HUES64 (cell line): Measurements from ENCODE around the gene PAK5.
A peak's percentile ranks its signal among the peaks of the same experiment; 100 is the strongest.

Source experiments
- H3K27ac ChIP-seq: 2 replicates; pipeline ENCODE4 v1.7.0; 2013; ENCODE audit warnings: low read depth, low read length, inconsistent platforms
- H3K27me3 ChIP-seq: 2 replicates; pipeline ENCODE4 v1.6.1; 2013; ENCODE audit warnings: mild to moderate bottlenecking, low read length; ENCODE audit not compliant: insufficient read depth
- H3K36me3 ChIP-seq: 2 replicates; pipeline ENCODE4 v1.6.1; 2013; ENCODE audit warnings: mild to moderate bottlenecking, low read length; ENCODE audit not compliant: insufficient read depth
- H3K4me1 ChIP-seq: 2 replicates; pipeline ENCODE4 v1.6.1; 2013; ENCODE audit warnings: mild to moderate bottlenecking, low read length, moderate library complexity; ENCODE audit not compliant: insufficient read depth
- H3K4me3 ChIP-seq: 2 replicates; pipeline ENCODE4 v1.5.1; 2013; ENCODE audit warnings: mild to moderate bottlenecking, low read length, moderate library complexity
- H3K9ac ChIP-seq: 2 replicates; pipeline ENCODE4 v1.6.1; 2013; ENCODE audit warnings: mild to moderate bottlenecking, low read depth, low read length
- H3K9me3 ChIP-seq: 2 replicates; pipeline ENCODE4 v1.6.1; 2013; ENCODE audit warnings: low read depth, low read length; ENCODE audit not compliant: insufficient read depth
- WGBS: fragments of 150-250, 120-280 bp; methylation state at CpG from one replicate; pipeline ENCODE4 v1.1.7; 2013; ENCODE audit warnings: missing lambda C conversion rate; 5-methylcytosine and 5-hydroxymethylcytosine counted together

The PAK5 gene

DNA sequence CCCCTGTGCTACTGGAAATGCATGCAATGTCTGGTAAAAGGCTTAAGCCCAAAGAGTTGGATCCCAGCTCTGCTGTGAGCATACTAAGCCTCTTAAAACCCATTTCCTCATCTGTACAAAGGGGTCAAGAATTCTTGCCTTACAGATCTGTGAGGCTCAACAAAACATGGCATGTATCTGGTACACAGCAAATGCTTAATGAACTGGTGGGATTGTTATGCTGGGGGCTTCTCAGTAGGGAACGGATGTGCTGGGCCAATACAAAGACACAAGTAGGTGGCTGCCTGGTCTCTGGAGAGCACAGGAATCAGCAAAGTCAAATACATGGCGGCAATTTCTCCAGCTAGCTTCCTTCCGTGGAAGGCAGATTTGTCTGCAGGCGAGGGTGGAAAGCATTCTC is 262.2 kb downstream of the PAK5 start:
- Histone ChIP-seq H3K36me3 (no peaks in the 10 kb centered on the region), H3K4me1 (peaks cover 58% of the 10 kb centered on the region), H3K27me3 (peaks cover 32% of the 10 kb centered on the region), H3K27ac (peak overlapping the region; percentile 20; the same call in 1 of the 2 replicates), H3K9ac (no peak overlapping the region), H3K4me3 (no peak overlapping the region), H3K9me3 (no peaks in the 10 kb centered on the region)
- WGBS = 77% methylated on average over 4 of the region's 4 CpGs

DNA sequence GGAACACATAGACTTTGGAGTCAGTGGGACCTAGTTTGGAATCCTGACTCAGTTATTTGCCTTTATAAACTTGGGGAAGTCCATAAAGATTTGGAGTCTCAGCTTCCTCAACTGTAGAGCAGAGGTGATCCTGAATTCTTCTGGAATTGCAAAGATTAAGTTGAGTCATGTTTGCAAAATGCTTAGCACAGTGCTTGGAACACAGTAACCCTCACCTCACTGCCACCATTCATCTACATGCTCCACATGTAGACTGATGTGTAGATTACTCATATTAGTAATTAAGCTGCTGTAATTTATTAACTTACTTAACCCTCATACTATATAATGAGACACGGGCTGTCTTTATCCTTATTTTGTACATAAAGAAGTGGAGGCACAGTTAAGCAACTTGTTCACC is 263.0 kb downstream of the PAK5 start:
- Histone ChIP-seq H3K9me3 (no peaks in the 10 kb centered on the region), H3K27ac (no peak overlapping the region), H3K9ac (no peak overlapping the region), H3K36me3 (no peaks in the 10 kb centered on the region), H3K4me3 (no peak overlapping the region), H3K27me3 (peaks cover 39% of the 10 kb centered on the region), H3K4me1 (peaks cover 65% of the 10 kb centered on the region)
- WGBS = 83% methylated on average over 1 of the region's 1 CpG

DNA sequence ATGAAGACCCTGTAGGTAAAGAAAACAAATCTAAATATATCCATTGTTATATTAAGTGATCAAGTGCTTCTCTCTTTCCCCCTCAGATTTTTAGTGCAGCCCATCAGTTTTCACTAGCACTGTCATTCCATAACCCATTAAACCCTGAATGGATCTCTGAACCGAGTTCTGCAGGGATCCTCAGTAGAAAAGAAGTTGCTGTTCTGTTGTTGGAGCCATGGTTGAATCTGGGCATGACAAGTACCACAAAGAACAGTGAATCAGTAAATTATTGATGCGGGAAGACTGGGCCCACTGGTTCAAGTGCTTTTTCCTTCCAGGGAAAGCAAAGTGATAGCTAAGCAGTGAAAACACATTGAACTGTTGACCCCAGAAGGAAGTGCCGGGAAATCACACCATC is 264.1 kb downstream of the PAK5 start:
- peak overlapping the region; percentile 61; the same call in 1 of the 2 replicates for H3K27ac ChIP-seq
- 81% methylated on average over 3 of the region's 3 CpGs for WGBS
- no peaks in the 10 kb centered on the region for H3K36me3 ChIP-seq
- H3K4me1 ChIP-seq = peaks cover 65% of the 10 kb centered on the region
- H3K9ac ChIP-seq = no peak overlapping the region
- peak overlapping the region; percentile 15; the same call in 1 of the 2 replicates for H3K4me3 ChIP-seq
- peaks cover 50% of the 10 kb centered on the region for H3K27me3 ChIP-seq
- no peaks in the 10 kb centered on the region for H3K9me3 ChIP-seq

DNA sequence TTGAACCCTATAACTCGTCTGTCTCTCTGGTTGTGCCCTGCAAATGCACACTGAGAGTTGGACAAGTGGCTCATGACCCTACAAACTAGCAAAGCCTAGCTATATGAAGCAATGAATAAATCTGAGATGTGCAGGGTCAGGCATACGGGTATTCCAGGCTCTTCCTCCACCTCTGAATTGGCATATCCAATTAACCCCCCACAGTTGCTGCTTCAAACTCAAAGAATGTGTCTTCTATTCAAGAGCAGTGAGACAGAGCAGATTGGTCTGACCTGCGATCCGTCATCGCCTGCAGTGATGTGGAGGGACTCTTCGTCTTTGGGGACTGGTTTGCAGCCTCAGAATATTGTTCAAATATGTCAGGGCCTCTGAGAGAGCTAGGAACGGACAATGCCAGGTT is 264.7 kb downstream of the PAK5 start:
- Histone ChIP-seq H3K27me3 (peaks cover 51% of the 10 kb centered on the region), H3K27ac (peak overlapping the region; percentile 61), H3K36me3 (no peaks in the 10 kb centered on the region), H3K9me3 (no peaks in the 10 kb centered on the region), H3K4me1 (peaks cover 65% of the 10 kb centered on the region), H3K4me3 (peak overlapping the region; percentile 29), H3K9ac (peak overlapping the region; percentile 43; the same call in 1 of the 2 replicates)
- 28% methylated on average over 7 of the region's 7 CpGs for WGBS

DNA sequence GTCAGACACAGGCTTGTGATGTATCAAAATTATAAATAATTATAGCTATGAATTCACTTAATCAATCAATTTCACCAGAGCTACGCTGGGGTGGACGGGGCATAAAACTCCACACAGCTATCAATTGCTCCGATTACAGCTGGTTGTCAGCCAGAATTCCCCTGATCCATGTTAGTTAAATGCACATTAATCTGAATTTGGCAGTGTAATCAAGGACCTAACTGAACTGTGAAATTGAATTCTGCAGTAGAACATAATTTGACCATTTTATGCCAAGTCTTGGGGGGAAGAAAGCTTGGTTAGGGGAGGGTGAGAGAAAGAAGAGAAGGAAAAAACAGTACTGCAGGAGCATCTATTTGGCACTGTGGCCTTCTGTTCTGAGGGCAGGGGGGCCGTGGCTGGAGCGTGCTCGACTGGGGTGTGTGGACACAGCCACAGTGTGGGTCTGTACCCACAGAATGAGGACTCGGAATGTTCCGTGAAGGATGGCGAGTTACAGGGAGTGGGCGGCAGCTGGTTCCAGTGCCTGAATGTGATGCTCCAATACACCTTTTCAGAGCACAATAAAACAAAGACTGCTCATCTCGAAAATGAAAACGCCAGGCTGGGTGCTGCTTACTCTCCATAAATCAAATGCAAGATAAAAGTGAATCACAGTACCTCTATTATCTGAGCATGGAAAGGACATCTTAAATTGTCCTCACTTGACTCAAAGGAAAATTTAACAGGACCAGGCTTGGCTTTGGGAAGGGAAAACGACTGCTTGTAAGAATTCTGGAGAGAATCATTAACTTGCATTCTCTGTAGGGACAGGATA is 265.3 kb downstream of the PAK5 start:
- Histone ChIP-seq H3K27me3 (peaks cover 51% of the 10 kb centered on the region), H3K4me1 (peaks cover 65% of the 10 kb centered on the region), H3K4me3 (peak overlapping the region; percentile 29), H3K9ac (peak overlapping the region; percentile 43; the same call in 1 of the 2 replicates), H3K9me3 (no peaks in the 10 kb centered on the region), H3K27ac (peak overlapping the region; percentile 61), H3K36me3 (no peaks in the 10 kb centered on the region)
- WGBS = 41% methylated on average over 13 of the region's 13 CpGs

DNA sequence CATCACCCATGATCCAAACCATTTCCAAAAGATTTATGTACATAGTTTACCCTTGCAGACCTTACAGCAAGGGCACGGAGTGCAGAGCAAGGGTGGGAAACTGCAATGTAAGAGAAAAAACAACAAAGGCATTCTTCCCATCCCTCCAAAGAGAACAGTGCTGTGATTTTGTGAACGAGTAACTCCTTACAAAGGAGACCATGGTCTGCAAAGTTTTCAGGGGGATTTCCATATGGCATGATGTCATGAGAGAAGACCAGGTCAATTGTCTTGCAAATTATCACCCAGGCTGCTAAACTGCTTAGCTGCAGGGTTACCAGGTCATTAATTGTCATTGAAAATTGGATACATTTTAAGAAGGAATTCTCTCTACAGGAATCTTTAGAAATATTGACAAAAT is 266.2 kb downstream of the PAK5 start:
- H3K4me1 ChIP-seq = peaks cover 64% of the 10 kb centered on the region
- peak overlapping the region; percentile 46 for H3K9ac ChIP-seq

DNA sequence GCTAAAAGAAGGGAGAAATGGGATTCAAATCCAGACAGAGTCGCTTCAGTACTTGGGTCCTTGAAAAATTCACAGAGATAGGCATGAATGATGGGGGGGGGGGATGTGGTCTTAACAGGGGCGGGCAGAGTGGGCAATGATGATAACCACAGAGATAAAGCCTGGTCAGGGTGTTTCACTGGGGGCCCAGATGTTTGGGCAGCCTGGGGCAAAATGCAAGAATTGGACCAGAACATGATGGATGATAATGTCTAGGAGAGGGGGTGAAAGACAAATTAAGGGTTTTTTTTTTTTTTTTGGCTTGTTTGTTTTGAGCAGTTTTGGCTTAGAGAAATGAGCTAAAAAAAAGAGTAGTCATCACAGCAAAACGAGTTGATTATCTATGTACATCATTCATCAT is 267.1 kb downstream of the PAK5 start:
- H3K9ac ChIP-seq = peak overlapping the region; percentile 46; the same call in 1 of the 2 replicates
- WGBS = 61% methylated on average over 3 of the region's 3 CpGs
- H3K27me3 ChIP-seq = peaks cover 58% of the 10 kb centered on the region
- H3K4me3 ChIP-seq = no peak overlapping the region
- peaks cover 55% of the 10 kb centered on the region for H3K4me1 ChIP-seq
- H3K36me3 ChIP-seq = no peaks in the 10 kb centered on the region
- H3K9me3 ChIP-seq = no peaks in the 10 kb centered on the region
- H3K27ac ChIP-seq = peak overlapping the region; percentile 92

More for the DNA sequence above, 266.2 kb downstream of the PAK5 start:
- no peaks in the 10 kb centered on the region for H3K36me3 ChIP-seq
- whole genome bisulfite sequencing = 0% methylated on average over 2 of the region's 2 CpGs
- H3K4me3 ChIP-seq = peak overlapping the region; percentile 17
- H3K27ac ChIP-seq = peak overlapping the region; percentile 92
- H3K27me3 ChIP-seq = peaks cover 56% of the 10 kb centered on the region
- no peaks in the 10 kb centered on the region for H3K9me3 ChIP-seq

DNA sequence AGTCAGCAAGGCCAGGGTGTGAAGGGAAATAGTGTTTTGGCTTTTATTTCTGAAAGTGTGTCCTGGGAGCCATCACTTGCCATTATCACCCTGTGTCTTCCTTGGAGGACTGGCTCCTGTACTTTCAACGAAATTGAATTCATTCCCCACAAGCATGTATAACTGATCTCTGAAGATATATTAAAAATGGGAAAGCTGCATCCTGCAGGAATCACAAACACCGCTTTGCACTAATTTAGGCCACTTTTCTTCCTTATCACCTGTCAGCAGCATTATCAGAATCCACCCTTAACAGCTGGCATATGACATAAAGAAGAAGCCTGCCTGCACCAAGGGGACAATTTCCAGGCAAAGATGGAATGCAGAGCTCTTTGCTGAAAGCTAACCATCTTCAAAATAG is 268.3 kb downstream of the PAK5 start:
- 97% methylated on average over 1 of the region's 2 CpGs for WGBS
- Histone ChIP-seq H3K36me3 (no peaks in the 10 kb centered on the region), H3K9ac (no peak overlapping the region), H3K27ac (no peak overlapping the region), H3K4me1 (peaks cover 43% of the 10 kb centered on the region), H3K9me3 (no peaks in the 10 kb centered on the region), H3K27me3 (peaks cover 46% of the 10 kb centered on the region), H3K4me3 (no peak overlapping the region)

DNA sequence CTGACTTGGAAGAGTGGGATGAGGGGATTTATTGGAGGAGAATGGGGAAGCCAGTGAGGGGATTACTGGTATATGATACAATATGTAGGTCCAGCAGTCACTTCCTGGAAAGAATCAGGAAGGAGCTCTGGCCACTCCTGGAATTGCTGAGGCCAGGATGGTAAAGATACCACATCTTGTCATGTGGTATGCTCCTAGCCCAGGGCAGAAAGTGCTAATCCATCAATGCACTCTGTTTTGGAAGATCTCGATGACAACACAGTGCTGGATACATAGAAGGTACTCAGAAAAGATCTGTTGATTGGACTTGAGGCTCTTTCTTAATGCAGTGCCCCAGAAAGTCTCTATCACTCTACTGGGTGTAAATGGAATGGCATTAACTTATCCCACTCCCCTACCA is 271.9 kb downstream of the PAK5 start:
- Histone ChIP-seq H3K36me3 (no peaks in the 10 kb centered on the region), H3K9ac (no peak overlapping the region), H3K27ac (no peak overlapping the region), H3K9me3 (no peaks in the 10 kb centered on the region), H3K4me3 (no peak overlapping the region), H3K4me1 (peaks cover 9% of the 10 kb centered on the region), H3K27me3 (peaks cover 26% of the 10 kb centered on the region)
- WGBS = 97% methylated on average over 1 of the region's 1 CpG

DNA sequence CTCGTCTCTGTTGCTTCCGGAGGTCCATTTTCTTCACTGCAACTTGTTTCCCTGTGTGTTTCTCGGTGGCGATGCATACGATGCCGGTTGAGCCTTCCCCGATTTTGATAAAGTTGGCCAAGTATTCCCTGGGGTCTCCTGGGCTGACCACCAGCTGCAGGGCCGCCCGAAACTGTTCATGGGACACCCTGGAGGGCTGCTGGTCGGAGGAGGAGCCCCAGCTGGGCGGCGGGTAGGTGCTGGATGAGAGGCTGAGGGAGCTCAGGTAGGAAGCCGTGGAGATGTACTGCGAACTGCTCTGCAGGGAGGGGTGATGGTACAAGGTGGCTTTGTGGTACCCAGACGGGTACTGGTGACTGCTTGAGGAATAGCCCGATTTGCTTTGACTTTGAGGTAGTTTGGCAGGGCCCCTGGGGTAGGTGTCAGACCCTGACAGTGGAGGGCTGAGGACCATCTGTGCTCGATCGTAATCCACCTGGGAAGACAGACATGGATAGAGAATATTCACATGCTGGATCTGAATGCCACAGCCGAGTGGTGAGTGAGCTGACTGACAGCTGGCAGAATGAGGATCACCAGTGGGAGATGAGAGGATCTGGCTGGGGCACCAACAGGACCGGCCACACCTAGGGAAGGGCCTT is 272.8 kb downstream of the PAK5 start:
- no peak overlapping the region for H3K27ac ChIP-seq
- H3K9ac ChIP-seq = no peak overlapping the region
- no peaks in the 10 kb centered on the region for H3K9me3 ChIP-seq
- peaks cover 20% of the 10 kb centered on the region for H3K27me3 ChIP-seq
- H3K4me3 ChIP-seq = no peak overlapping the region
- WGBS = 95% methylated on average over 20 of the region's 20 CpGs
- no peaks in the 10 kb centered on the region for H3K36me3 ChIP-seq
- H3K4me1 ChIP-seq = peaks cover under 1% of the 10 kb centered on the region; the same call in 1 of the 2 replicates

DNA sequence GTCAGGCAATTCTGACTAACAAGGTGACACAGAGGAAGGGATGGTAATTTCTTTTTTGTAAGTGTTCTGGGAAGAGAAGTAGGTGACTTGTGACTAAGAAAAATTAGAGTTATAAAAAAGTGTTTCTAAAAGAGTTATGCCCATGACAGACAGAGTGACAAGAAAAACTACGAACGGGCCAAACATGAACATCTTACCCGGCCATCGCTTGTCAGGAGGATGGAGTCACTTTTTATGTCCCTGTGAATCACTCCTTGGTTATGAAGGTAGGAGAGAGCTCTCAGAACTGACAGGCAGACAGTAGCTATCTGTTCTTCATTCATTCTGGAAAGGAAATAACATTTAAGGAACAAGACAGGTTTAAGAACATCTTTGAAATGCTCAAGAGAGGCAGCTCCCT is 281.5 kb downstream of the PAK5 start:
- Histone ChIP-seq H3K36me3 (no peaks in the 10 kb centered on the region), H3K4me3 (no peak overlapping the region), H3K4me1 (peaks cover 5% of the 10 kb centered on the region; the same call in 1 of the 2 replicates), H3K9ac (no peak overlapping the region), H3K27ac (no peak overlapping the region), H3K9me3 (no peaks in the 10 kb centered on the region), H3K27me3 (no peaks in the 10 kb centered on the region)
- 94% methylated on average over 4 of the region's 4 CpGs for WGBS
